GM21825 (cell line): Measurements from ENCODE around the gene LENG9.
"Not testable (repeated sequence)": the region's sequence is repeated elsewhere in the genome, so short reads cannot be mapped to it uniquely, and the experiment has no call there.

ENCODE experiments used
- ATAC-seq: cut with Tn5 transposase; IDR thresholded peaks from one replicate; pipeline ENCODE4 v1.9.1; 2021; ENCODE audit warnings: mild to moderate bottlenecking, moderate library complexity; ENCODE audit not compliant: unreplicated experiment

Gene LENG9

DNA sequence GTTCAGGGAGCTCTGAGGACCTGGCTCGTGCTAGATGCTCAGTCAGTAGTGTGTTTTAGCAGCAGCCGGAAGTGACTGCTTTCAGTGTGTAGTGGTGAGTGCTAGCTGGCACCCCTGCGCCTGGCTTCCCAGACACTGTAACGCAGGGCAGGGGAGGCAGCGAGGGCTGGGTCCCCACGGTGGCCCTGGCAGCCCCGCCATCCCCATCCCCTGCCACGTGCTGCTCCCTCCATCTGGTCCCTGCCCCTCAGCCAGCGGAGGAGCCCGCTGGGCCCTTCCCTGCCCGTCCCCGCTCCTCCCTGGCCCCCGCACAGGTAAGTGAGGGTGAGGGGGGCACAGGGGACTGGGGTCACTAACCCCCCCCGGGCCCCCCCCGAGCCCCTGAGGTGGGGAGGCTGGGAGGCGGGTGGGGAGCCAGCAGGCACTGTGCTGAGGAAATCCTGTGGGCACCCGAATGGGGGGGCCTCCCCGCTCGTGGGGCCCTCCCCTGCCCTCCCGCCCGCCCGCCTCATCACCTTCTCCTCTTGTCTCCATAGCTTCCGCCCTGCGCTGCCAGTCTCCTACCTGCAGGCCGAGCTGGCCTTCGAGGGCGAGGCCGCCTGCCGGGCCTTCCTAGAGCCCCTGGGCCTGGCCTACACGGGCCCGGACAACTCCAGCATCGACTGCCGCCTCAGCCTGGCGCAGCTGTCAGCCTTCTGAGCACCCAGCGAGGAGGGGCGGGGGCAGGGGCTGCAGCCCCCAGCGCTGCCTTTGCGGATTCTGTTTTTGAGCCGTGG, 3.2 kb downstream of the LENG9 start:
- no peak for ATAC-seq

DNA sequence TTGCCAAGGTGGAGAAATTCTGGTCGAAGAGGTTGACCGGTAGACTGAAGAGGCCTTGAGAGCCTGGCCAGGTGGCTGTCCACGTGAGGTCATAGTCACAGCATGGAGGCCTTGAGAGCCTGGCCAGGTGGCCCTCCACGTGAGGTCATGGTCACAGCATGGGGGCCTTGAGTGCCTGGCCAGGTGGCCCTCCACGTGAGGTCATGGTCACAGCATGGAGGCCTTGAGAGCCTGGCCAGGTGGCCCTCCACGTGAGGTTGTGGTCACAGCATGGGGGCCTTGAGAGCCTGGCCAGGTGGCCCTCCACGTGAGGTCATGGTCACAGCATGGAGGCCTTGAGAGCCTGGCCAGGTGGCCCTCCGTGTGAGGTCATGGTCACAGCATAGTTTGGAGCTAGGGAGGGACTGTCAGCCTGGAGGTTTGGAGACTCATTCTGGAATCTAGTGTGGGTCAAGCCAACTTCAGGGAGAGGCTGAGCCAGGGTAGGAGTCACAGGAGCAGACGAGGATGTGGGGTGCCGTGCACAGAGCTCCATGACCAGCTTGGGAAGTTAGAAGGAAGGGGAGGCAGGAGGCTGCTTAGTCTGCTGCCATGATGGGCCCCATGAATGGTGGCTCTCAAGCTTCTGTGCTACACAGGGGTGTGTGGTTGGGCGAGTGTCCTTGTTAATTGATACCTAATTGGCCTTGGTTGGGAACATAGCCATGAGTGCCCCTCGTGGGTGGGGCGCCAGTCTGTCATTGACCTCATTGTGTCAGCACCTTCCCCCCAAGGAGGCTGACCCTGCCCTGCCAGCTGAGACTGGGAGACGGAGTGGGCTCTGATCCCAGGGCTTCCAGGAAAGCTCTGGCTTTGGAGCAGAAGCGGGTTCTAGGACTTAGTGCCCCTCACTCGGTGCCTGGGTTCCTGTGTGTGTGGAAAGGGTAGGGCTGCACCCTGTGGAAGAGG, 4.0 kb downstream of the LENG9 start:
- no peak for ATAC-seq

DNA sequence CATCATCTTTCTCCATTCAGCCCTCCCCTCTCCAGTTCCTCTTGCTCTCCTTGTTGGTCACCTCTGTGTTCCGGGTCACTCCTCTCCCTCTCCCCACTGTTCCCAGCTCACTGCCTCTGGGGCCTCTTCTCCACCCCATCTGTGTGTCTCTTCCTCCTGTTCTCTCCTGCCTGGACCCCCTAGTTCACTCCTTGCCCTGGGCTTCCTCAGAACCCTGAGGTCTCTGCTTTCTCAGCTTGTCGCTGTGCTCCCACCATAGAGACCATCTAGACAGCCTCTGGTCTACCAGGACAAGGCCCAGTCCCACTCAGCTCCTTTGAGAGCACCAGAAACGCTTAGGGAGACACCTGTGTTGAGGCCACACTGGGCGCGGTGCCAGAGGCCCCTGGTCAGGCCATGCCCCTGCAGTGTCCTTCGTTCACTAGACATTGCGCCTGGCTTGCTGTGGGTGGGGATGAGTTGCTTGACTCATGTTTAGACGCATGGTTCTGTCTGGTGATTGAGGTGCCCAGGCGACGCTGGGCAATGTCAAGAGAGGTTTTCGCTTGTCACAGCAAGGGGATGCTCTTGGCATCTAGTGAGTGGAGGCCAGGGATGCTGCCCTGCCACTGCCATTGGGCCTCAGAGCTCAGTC, 4.8 kb downstream of the LENG9 start:
- ATAC-seq, result no peak

DNA sequence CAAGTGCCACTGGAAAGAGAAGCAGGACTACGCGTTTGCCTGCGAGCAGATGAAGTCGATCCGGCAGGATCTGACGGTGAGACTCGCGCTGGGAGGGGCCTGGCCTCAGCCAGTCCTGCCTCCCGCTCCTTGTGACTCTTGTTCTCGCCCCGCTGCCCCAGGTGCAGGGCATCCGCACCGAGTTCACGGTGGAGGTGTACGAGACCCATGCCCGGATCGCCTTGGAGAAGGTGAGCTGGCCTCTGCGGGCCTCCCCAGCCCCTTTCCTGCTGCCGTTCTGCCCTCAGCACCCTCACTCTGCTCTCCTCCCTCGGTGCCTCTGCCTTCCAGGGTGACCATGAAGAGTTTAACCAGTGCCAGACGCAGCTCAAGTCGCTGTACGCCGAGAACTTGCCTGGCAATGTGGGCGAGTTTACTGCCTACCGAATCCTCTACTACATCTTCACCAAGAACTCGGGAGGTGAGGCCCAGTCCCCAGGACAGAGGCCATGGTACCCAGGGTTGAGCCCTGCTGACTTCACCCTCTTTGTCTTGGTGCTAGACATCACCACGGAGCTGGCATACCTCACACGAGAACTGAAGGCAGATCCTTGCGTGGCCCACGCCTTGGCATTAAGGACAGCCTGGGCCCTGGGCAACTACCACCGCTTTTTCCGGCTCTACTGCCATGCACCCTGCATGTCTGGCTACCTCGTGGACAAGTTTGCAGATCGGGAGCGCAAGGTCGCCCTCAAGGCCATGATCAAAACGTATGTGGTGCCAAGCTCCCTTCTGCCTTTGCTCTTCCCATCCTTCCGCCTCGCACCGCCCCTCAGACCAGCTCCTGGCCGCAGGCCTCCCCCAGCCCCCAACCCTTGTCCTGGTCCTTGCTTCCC, 5.6 kb downstream of the LENG9 start:
- no peak for ATAC-seq

DNA sequence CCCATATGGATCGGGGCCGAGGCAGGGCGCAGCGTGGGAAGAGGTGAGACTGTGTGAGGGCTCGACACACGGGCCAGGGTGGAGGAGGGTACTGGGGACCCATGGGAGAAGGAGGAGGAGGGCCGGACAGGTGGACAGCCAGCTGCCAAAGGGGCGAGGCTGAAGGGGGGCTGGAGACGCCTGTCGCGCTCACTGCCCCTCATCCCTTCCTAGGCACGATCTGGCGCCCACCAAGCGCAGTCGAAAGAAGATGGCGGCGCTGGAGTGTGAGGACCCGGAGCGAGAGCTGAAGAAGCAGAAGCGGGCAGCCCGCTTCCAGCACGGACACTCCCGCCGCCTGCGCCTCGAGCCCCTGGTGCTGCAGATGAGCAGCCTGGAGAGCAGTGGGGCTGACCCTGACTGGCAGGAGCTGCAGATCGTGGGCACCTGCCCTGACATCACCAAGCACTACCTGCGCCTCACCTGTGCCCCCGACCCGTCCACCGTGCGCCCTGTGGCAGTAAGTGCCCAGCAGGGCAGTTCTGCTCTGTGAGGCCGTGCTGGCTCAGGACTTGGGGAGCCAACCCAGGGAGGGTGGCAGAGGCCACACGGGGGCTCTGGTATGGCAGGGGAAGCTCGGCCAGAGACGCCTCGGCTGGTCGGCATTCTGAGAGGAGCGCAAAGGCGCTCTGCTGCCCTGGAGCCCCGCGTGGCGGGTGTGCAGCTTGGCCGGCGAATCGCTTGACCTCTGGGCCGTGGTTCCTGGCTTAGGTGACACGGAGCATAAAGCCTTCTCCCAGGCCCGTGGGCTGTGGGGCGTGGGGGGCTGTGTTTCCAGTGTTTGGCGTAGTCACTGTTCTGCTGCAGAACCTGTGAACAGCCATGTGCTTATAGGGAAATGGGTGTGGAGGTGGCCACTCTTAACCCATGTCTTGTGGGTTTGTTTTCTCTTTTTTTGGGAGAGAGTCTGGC, 6.9 kb downstream of the LENG9 start:
- no peak for ATAC-seq

DNA sequence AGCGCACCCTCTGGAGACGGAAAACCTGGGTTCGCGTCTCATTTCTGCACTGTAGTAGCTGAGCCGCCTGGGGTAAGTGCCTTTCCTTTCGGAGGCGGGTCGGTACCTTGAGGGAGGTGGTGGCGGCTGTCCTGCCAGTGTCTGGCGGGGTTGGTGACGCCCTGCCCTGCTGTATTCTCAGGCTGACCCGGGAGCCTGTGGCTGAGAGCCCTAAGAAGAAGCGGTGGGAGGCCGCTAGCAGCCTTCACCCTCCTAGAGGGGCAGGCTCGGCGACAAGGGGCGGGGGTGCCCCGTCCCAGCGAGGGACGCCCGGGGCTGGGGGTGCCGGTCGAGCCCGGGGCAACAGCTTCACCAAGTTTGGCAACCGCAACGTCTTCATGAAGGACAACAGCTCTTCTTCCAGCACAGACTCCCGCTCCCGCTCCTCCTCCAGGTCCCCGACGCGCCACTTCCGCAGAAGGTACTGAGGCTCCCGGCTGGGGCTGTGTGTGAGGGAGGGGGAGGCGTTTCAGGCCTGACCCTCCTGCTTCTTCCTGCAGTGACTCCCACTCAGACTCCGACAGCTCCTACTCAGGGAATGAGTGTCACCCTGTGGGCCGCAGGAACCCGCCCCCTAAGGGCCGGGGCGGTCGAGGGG, 7.7 kb downstream of the LENG9 start:
- ATAC-seq, result no peak

DNA sequence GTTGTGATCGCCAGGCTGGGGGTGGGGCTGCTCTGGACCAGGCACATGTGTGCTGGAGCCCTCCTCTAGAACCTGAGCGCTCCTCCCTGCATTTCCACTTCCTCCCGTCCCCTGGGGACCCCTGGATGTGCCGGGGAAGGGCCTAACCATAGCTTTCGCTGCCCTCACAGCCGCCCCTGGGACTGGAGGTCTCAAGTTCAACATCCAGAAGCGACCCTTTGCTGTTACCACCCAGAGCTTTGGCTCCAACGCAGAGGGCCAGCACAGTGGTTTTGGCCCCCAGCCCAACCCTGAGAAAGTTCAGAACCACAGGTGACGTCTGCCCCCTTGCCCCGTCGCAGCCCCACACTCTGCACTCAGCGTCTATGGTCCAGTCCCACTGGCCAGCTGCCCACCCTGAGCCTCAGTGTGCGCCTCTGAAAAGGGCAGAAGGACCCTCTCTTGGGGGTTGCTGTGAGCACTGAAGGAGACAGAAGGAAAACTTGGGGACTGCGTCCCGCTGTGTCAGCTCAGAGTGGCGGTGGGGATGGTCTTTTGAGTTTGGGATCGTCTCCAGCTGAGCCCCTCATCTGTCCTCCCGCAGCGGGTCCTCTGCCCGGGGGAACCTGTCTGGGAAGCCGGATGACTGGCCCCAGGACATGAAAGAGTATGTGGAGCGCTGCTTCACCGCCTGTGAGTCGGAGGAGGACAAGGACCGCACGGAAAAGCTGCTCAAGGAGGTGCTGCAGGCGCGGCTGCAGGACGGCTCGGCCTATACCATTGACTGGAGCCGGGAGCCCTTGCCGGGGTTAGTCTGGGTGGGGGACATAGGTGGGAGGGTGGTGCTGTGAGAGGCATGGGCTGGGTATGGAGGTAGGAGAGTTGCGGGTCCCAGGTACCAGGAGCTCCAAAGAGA, 8.6 kb downstream of the LENG9 start:
- no peak for ATAC-seq

DNA sequence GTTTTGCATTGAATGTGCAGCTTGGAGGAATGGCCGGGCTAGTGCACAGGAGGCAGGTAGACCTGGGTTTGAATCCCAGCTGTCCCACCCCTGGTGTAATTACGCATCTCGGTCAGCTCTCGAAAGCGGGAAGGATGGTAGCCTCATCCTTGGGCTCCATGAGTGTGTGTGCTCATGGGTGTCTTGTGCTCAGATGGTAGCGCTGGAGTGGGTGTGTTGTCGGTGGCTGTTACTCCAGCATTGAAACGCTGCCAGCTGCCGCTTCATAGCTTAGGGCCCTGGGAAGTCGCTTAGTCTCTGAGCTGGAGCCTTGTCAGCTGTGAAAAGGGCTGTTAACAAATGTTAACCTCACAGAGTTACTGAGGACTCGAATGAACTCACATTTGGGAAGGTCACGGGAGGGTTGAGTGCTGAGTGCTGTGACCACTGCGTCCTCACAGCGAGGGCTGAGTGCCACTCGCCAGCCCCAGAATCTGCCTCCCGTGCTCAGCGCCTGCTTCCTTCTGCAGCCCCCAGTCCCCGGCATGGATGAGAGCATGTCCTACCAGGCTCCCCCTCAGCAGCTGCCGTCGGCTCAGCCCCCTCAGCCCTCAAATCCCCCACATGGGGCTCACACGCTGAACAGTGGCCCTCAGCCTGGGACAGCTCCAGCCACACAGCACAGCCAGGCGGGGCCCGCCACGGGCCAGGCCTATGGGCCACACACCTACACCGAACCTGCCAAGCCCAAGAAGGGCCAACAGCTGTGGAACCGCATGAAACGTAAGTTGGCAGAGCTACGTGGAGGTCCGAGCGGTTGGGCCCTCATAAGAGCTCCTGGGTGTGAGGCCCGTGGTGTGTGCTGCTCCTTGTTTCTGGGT, 9.4 kb downstream of the LENG9 start:
- ATAC-seq, result no peak

DNA sequence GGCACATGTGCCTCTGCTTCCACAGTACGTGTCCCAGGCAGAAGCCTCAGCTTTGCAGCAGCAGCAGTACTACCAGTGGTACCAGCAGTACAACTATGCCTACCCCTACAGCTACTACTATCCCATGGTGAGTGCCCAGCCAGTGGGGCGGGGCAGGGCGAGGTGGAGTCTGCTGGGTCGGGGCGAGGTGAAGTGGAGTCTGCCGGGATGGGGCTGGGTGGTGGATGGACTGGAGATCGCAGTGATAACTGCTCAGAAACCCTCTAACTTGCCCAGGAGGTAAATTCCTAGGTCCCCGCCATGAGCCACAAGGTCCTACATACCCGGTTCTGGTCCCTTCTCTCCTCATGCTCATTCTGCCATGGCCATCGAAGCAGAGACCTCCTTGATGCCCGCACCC, 11.0 kb downstream of the LENG9 start:
- no peak for ATAC-seq

DNA sequence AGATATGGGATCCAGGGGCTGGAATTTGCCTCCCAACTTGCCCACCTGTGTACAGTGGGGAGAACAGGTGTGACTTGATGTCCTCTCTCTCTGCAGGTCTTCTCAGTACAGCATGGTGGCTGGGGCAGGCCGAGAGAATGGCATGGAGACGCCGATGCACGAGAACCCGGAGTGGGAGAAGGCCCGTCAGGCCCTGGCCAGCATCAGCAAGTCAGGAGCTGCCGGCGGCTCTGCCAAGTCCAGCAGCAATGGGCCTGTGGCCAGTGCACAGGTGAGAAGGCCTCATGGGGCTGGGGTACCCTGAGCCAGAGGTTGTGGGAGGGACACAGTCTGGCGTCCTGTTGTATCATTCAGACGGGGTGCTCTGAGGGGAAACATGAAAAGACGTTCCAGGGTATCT, 11.6 kb downstream of the LENG9 start:
- ATAC-seq, result no peak

DNA sequence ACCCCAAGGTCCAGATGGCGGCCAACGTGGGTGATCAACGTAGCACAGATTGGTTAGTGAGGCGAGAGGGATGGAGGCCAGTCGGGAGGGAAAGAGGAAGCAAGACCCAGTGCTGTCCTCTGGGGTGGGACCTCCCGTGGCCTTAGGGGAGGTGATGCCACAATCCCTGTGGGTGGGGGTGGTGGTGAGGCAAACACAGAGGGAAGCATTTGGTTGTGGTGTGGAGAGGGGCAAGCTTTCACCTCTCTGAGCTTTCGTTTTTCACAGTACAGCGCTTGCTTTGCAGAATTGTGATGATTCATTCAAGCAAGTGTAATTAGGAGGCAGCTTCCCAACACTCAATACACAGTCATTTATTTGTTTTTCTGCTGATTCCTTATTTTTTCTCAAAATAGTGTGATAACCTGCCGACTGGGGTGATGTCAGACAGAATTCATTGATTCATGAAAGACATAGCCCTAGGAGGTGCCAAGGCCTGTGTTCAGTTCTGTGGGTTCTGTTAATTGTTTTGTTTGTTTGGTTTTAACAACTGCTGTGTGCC, 12.2 kb downstream of the LENG9 start:
- ATAC-seq, result no peak

DNA sequence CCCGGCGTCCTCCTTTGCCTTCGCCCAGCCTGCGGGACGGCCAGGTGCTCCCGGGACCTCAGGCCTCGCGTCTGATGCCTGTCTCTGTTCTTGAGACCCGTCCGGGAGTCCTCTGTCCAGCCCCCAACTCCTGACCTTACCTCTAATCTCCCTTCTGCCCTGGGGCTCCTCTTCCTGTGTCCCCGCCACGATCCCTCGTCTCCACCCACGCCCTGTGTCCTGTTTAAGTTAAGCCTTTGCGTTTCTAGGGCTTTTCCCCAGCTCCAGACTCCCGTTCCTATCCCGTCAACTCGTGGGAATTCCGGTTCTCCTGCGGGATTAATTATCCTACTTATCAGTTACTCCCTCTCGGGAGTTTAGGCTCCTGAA, 13.9 kb downstream of the LENG9 start:
- ATAC-seq, result no peak

DNA sequence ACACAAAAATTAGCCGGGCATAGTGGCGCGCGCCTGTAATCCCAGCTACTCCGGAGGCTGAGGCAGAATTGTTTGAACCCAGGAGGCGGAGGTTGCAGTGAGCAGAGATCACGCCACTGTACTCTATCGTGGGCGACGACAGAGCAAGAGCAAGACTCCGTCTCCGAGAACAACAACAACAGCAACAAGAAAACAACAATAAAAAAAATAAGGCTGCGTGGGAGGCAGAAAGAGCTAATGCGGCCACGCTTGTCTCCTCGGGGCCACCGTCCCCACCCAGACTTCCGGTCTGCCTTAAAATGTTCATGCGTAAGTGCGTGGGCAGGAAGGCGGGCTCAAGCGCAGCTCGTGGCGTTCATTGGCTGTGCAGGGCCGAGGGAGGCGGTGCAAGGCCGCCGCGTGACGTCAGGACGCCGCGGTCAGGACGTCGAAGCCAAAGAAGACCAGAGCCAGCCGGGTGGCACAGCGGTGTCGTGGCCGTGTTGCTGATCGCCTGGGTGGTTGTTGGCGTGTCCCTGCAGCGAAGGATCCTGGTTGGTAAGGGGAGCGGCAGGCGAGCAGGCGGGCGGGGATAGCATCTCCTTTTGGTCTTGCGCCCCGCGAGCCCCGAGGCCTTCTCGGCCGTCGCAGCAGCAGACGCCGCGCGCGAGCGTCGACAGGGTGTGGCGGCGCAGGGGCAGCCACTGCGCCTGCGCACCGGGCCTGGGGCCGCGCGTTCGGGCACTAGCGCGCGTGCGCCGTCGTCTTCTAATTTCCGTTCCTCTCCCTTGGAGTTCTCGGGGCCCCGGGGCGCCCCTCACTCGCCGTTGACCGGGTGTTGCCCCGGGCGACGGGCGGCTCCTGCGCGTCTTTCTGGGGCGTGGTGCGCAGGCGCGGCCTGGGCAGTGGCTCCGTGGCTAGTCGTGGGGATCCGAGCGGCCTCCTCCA, 14.5 kb downstream of the LENG9 start, which contains the start of gene LENG8:
LENG8 (plus strand) TSS at position 426 of the 927 bp plus-strand sequence. CDS start 2,146 bp downstream, outside the sequence.
- ATAC-seq, result peak; percentile 80

DNA sequence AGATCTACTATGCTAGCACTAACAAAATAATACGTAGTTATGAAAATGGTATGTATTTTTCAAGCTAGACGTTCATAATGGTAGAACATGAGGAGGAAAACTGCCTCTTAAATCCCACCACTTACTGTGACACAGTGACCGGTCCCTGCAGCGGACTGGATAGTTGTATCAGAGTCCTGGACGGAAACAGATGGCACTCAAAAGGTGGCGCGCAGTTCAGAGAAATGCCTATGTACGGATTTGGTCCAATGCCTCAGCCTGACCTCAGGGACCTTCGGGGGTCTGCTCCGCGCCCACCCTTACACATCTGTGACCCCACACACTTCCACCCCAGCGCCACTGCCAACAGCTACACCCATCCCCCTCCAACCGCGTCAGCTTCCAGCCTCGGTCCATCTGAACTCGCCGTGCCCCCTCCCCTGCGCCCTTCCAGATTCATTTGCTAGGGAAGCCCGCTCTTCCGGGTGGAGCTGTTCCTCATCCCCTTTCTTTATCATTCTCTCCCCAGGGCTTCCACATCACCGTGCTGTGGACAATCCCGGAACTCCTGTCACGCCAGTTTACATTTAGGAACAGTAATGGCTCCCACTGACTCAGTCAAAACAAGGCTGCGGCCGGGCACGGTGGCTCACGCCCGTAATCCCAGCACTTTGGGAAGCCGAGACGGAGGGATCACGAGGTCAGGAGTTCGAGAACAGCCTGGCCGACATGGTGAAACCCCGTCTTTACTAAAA, 15.4 kb downstream of the LENG9 start:
- no peak for ATAC-seq

DNA sequence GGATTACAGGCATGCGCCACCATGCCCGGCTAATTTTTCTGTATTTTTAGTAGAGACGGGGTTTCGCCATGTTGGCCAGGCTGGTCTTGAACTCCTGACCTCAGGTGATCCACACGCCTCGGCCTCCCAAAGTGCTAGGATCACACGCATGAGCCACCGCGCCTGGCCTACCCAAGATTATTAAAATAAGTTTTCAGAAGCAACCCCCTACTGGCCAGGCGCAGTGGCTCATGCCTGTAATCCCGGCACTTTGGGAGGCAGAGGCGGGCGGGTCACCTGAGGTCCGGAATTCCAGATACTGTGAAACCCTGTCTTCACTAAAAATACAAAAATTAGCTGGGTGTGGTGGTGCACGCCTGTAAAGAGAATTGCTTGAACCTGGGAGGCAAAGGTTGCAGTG, 17.2 kb downstream of the LENG9 start:
- not testable (repeated sequence) for ATAC-seq
